Endothelial cell of umbilical vein (primary cell): ENCODE measurements around the gene OR10G8. TPM values are rescaled to one million over a fixed set of nuclear protein-coding genes. Genes with fewer than 3 reads are reported as not detected.

Experiments
- BruUV-seq: library from RNA; stranded (reverse); fragments of 400-500 nt; replicated peaks from 2 replicates; lab custom pipeline; 2021; lab: Mats Ljungman, UMichigan
- CTCF ChIA-PET: fragments of 300-600, 350-600 bp; sonication (Branson Sonifier 250); formaldehyde crosslinking; loops from one replicate; lab custom pipeline; 2021; ENCODE audit warnings: antibody characterized with exemption, inconsistent platforms; lab: Charles Lee
- POLR2A ChIA-PET: fragments of 300-600, 350-600 bp; sonication (Branson Sonifier 250); formaldehyde crosslinking; loops from one replicate; lab custom pipeline; 2021; ENCODE audit warnings: antibody characterized with exemption, inconsistent platforms; lab: Charles Lee
- DNase-seq: peaks from one replicate; pipeline ENCODE4 v3.0.0-alpha.2; 2011; ENCODE audit warnings: low read depth, low spot score
- FAIRE-seq: peaks from 2 replicates; lab custom pipeline; 2011; peaks lifted over from hg19 to GRCh38; lab: Jason Lieb, UNC
- H2AFZ ChIP-seq: 2 replicates; pipeline ENCODE4 v1.6.0; 2012; ENCODE audit warnings: low read depth, low read length, control low read depth, inconsistent platforms
- H3K27ac ChIP-seq: 2 replicates; pipeline ENCODE4 v1.5.1; 2011; ENCODE audit warnings: low read depth, mild to moderate bottlenecking, control low read depth, low read length, moderate library complexity; ENCODE audit not compliant: insufficient read depth
- H3K27me3 ChIP-seq, 2 experiments: 2 replicates each; pipeline versions ENCODE4 v1.6.0 to v1.6.1; 2011; ENCODE audit warnings: low read length in 2 of 2, mixed read lengths in 1 of 2; ENCODE audit not compliant: control insufficient read depth in 2 of 2, insufficient read depth in 2 of 2
- H3K36me3 ChIP-seq, 2 experiments: 2 replicates in 1 of 2; 3 replicates in 1 of 2; pipeline ENCODE4 v1.5.1; 2011; ENCODE audit warnings: low read length in 2 of 2, mild to moderate bottlenecking in 1 of 2, moderate library complexity in 1 of 2; ENCODE audit not compliant: control insufficient read depth in 2 of 2, insufficient read depth in 2 of 2; ENCODE audit errors: extremely low read depth in 1 of 2
- H3K4me1 ChIP-seq: 3 replicates; pipeline ENCODE4 v1.5.1; 2011; ENCODE audit warnings: mild to moderate bottlenecking, low read length; ENCODE audit not compliant: control insufficient read depth, insufficient read depth; ENCODE audit errors: extremely low read depth
- H3K4me2 ChIP-seq: 2 replicates; pipeline ENCODE4 v1.6.1; 2011; ENCODE audit warnings: low read length, control low read depth, mixed read lengths; ENCODE audit not compliant: insufficient read depth
- H3K4me3 ChIP-seq, 3 experiments: fragments of 200-600 bp in 1 of 3; sonication (generic), shearing (Covaris generic) in 1 of 3; replicated peaks in 1 of 3; 2 replicates each; pipeline ENCODE4 v1.5.1; 2011 to 2016; ENCODE audit warnings: control low read depth in 3 of 3, low read length in 3 of 3, mild to moderate bottlenecking in 2 of 3, inconsistent platforms in 1 of 3, low read depth in 1 of 3, moderate library complexity in 1 of 3; ENCODE audit not compliant: insufficient read depth in 1 of 3
- H3K79me2 ChIP-seq: 2 replicates; pipeline ENCODE4 v1.6.0; 2012; ENCODE audit warnings: low read length, inconsistent platforms; ENCODE audit not compliant: control insufficient read depth, insufficient read depth
- H3K9ac ChIP-seq: replicated peaks from 2 replicates; pipeline ENCODE3; 2011; ENCODE audit warnings: low read length, control low read depth; ENCODE audit not compliant: insufficient read depth; ENCODE audit errors: extremely low read depth
- H3K9me1 ChIP-seq: replicated peaks from 3 replicates; pipeline ENCODE4 v1.6.0; 2011; ENCODE audit warnings: mild to moderate bottlenecking, low read length; ENCODE audit not compliant: control insufficient read depth, insufficient read depth; ENCODE audit errors: extremely low read depth
- H3K9me3 ChIP-seq: replicated peaks from 2 replicates; pipeline ENCODE4 v1.5.1; 2012; ENCODE audit warnings: low read length, inconsistent platforms; ENCODE audit not compliant: control insufficient read depth, insufficient read depth
- H4K20me1 ChIP-seq: replicated peaks from 2 replicates; pipeline ENCODE3; 2011; ENCODE audit warnings: mild to moderate bottlenecking, low read length; ENCODE audit not compliant: control insufficient read depth, insufficient read depth; ENCODE audit errors: extremely low read depth
- EZH2 ChIP-seq: IDR thresholded peaks from 2 replicates; pipeline ENCODE4 v1.6.1; 2012; ENCODE audit warnings: borderline replicate concordance, low read depth, mild to moderate bottlenecking, moderate library complexity, low read length, inconsistent platforms; ENCODE audit not compliant: severe bottlenecking
- FOS ChIP-seq: IDR thresholded peaks from 2 replicates; pipeline ENCODE4 v1.6.1; 2011; ENCODE audit warnings: mild to moderate bottlenecking, low read length, moderate library complexity, borderline replicate concordance; ENCODE audit not compliant: insufficient read depth
- GATA2 ChIP-seq: IDR thresholded peaks from 2 replicates; pipeline ENCODE4 v1.7.0; 2011; ENCODE audit warnings: low read depth, mild to moderate bottlenecking, moderate library complexity, mixed read lengths, low read length; ENCODE audit not compliant: insufficient read length, insufficient read depth
- JUN ChIP-seq: IDR thresholded peaks from 2 replicates; pipeline ENCODE4 v1.6.1; 2011; ENCODE audit warnings: borderline replicate concordance, low read depth; ENCODE audit not compliant: insufficient read length, insufficient read depth
- MYC ChIP-seq: IDR thresholded peaks from one replicate; pipeline ENCODE4 v1.6.1; 2011; ENCODE audit warnings: mild to moderate bottlenecking, low read depth, low read length
- POLR2A ChIP-seq: IDR thresholded peaks from 2 replicates; pipeline ENCODE4 v1.6.1; 2012; ENCODE audit warnings: low read depth, mild to moderate bottlenecking, control low read depth, low read length
- POLR2AphosphoS5 ChIP-seq: IDR thresholded peaks from 2 replicates; pipeline ENCODE4 v1.6.1; 2012; ENCODE audit warnings: low read depth, mild to moderate bottlenecking, control low read depth, low read length, moderate library complexity; ENCODE audit not compliant: insufficient read depth
- dilution Hi-C: fragments of 300-500 bp; cut with MboI; formaldehyde crosslinking; loops from one replicate; pipeline ENCODE4 v1.15.0; 2019; ENCODE audit warnings: low sequenced_read_pairs; ENCODE audit not compliant: extremely low pct_ligation_motif_present
- intact Hi-C: fragments of 100-400 bp; cut with micrococcal nuclease; formaldehyde crosslinking; loops from one replicate; pipeline ENCODE4 v1.10.0; 2022
- polyA plus RNA-seq, 4 experiments: library from polyadenylated mRNA; depleted of rRNA in 3 of 4; stranded (reverse) in 3 of 4; unstranded in 1 of 4; fragments of >200 nt; gene quantifications; 2 replicates each; pipeline versions ENCODE4 v1.2.1 to v1.2.3, GENCODE V29; 2011 to 2012; ENCODE audit warnings: missing spikeins in 1 of 4
- total RNA-seq: library from RNA; stranded (reverse); gene quantifications from 2 replicates; pipeline ENCODE4 v1.2.3, GENCODE V29; 2021
- TF ChIP-seq, protein P1 (sequence below): IDR thresholded peaks from 2 replicates; pipeline ENCODE4 v1.6.1; 2011; ENCODE audit not compliant: insufficient read depth, insufficient read length
- TF ChIP-seq, protein P2 (sequence below), 2 donors: IDR thresholded peaks; 1 replicate in 1 of 2; 2 replicates in 1 of 2; pipeline ENCODE4 v1.5.1; 2011; ENCODE audit warnings: low read length in 2 of 2, mild to moderate bottlenecking in 2 of 2, moderate library complexity in 2 of 2, control low read depth in 1 of 2, inconsistent platforms in 1 of 2, low read depth in 1 of 2; ENCODE audit not compliant: insufficient read depth in 1 of 2; ENCODE audit errors: extremely low read depth in 1 of 2

The OR10G8 gene
- total and polyA plus RNA-seq, 2 donors (not counting 3 experiments of a cell fraction or from before 2014, with no cell fraction given) = not detected

DNA sequence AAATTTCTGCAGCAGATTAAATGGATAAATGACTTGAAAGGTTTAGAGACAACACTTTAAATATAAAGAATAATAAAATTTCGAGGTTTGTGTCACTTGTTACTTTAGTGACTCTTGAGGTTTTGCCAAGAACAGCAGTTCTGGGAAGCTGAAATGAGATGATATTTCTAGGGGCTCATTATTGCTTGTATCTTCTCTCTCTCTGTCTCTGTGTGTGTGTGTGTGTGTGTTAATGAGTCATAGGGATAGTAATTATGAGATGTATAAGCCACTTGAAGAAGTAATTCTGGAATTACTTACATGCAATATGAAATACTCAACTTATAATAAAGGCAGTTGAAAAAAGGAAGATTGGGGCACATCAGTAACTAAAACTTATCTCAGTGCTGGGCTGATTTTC is 24.1 kb downstream of the OR10G8 start:
- Histone ChIP-seq H3K27me3 (no peaks in the 10 kb centered on the region), H3K9me3 (no peaks in the 10 kb centered on the region), H3K9ac (no peak overlapping the region), H4K20me1 (no peaks in the 10 kb centered on the region), H3K36me3 (no peaks in the 10 kb centered on the region), H3K79me2 (no peaks in the 10 kb centered on the region), H3K4me3 (no peak overlapping the region), H2AFZ (no peak overlapping the region), H3K9me1 (no peaks in the 10 kb centered on the region), H3K27ac (no peak overlapping the region), H3K4me2 (no peak overlapping the region), H3K4me1 (no peaks in the 10 kb centered on the region)
- POLR2A ChIA-PET = no interaction called here
- CTCF ChIA-PET = no interaction called here
- TF ChIP-seq GATA2 (no peak), EZH2 (no peak), MYC (no peak), FOS (no peak), JUN (no peak), POLR2AphosphoS5 (no peak), POLR2A (no peak)
- TF ChIP-seq, protein P1, sequence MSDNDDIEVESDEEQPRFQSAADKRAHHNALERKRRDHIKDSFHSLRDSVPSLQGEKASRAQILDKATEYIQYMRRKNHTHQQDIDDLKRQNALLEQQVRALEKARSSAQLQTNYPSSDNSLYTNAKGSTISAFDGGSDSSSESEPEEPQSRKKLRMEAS = no peak
- TF ChIP-seq, protein P2, sequence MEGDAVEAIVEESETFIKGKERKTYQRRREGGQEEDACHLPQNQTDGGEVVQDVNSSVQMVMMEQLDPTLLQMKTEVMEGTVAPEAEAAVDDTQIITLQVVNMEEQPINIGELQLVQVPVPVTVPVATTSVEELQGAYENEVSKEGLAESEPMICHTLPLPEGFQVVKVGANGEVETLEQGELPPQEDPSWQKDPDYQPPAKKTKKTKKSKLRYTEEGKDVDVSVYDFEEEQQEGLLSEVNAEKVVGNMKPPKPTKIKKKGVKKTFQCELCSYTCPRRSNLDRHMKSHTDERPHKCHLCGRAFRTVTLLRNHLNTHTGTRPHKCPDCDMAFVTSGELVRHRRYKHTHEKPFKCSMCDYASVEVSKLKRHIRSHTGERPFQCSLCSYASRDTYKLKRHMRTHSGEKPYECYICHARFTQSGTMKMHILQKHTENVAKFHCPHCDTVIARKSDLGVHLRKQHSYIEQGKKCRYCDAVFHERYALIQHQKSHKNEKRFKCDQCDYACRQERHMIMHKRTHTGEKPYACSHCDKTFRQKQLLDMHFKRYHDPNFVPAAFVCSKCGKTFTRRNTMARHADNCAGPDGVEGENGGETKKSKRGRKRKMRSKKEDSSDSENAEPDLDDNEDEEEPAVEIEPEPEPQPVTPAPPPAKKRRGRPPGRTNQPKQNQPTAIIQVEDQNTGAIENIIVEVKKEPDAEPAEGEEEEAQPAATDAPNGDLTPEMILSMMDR (IDR thresholded peaks at IDR 0.05; ENCODE audit: extremely low read depth in 1 of 2, insufficient read depth in 1 of 2, low read depth in 1 of 2, low read length in 2 of 2) = no peak
- dilution Hi-C loops = no loop called here
- no TSS peak for BruUV-seq
- FAIRE-seq = no peak
- intact Hi-C loops = no loop called here
- DNase-seq = no peak
